ENCODE data around the gene CREB3L1. TPM values are rescaled to one million over a fixed set of nuclear protein-coding genes. Genes with fewer than 3 reads are reported as not detected.
A peak's percentile ranks its signal among the peaks of the same experiment; 100 is the strongest.

The CREB3L1 gene
- total RNA-seq, 1 donor from 2014 or later = 40.9 TPM

- peaks cover 18% of the 10 kb centered on the region for H3K4me1 ChIP-seq
- no peak overlapping the region for H3K4me3 ChIP-seq
- intact Hi-C loops (cut with micrococcal nuclease) = no loop called here
- H3K27me3 ChIP-seq (ENCODE audit: low read depth) = peaks cover 8% of the 10 kb centered on the region
- H3K36me3 ChIP-seq = no peaks in the 10 kb centered on the region
- no peak overlapping the region for H3K27ac ChIP-seq (replicated peaks)
- H3K9me3 ChIP-seq (replicated peaks) = no peaks in the 10 kb centered on the region
- DNase-seq = no peak
- no peak for TF ChIP-seq CTCF (IDR thresholded peaks at IDR 0.05; ENCODE audit: borderline replicate concordance)
These were observed 50.4 kb downstream of the CREB3L1 start for GRCh38 chr11:46327829-46328228.

- Histone ChIP-seq H3K9me3 (replicated peaks) (no peaks in the 10 kb centered on the region), H3K36me3 (no peaks in the 10 kb centered on the region), H3K4me1 (peaks cover 28% of the 10 kb centered on the region), H3K4me3 (no peak overlapping the region), H3K27me3 (ENCODE audit: low read depth) (peaks cover 27% of the 10 kb centered on the region), H3K27ac (replicated peaks) (no peak overlapping the region)
- intact Hi-C loops (cut with micrococcal nuclease) = no loop called here
- no peak for DNase-seq
- no peak for TF ChIP-seq CTCF (IDR thresholded peaks at IDR 0.05; ENCODE audit: borderline replicate concordance)
These were observed 52.7 kb downstream of the CREB3L1 start for GRCh38 chr11:46330154-46330553.

- Histone ChIP-seq H3K4me1 (peaks cover 28% of the 10 kb centered on the region), H3K9me3 (replicated peaks) (no peaks in the 10 kb centered on the region), H3K4me3 (no peak overlapping the region), H3K27me3 (ENCODE audit: low read depth) (peaks cover 27% of the 10 kb centered on the region), H3K36me3 (no peaks in the 10 kb centered on the region), H3K27ac (replicated peaks) (no peak overlapping the region)
- intact Hi-C loops (cut with micrococcal nuclease) = no loop called here
- no peak for TF ChIP-seq CTCF (IDR thresholded peaks at IDR 0.05; ENCODE audit: borderline replicate concordance)
- DNase-seq = no peak
These were observed 53.3 kb downstream of the CREB3L1 start for GRCh38 chr11:46330563-46331281.

GRCh38 chr11:46331282-46331984 lies 54.0 kb downstream of the CREB3L1 start:
- Histone ChIP-seq H3K4me1 (peaks cover 28% of the 10 kb centered on the region), H3K9me3 (replicated peaks) (no peaks in the 10 kb centered on the region), H3K27me3 (ENCODE audit: low read depth) (peaks cover 27% of the 10 kb centered on the region), H3K4me3 (no peak overlapping the region), H3K36me3 (no peaks in the 10 kb centered on the region), H3K27ac (replicated peaks) (no peak overlapping the region)
- intact Hi-C loops (cut with micrococcal nuclease) = no loop called here
- TF ChIP-seq CTCF (IDR thresholded peaks at IDR 0.05; ENCODE audit: borderline replicate concordance) = no peak
- no peak for DNase-seq

- intact Hi-C loops (cut with micrococcal nuclease) = no loop called here
- H3K27ac ChIP-seq (replicated peaks) = no peak overlapping the region
These were observed 54.7 kb downstream of the CREB3L1 start for GRCh38 chr11:46332093-46332567.

More at GRCh38 chr11:46332093-46332567, 54.7 kb downstream of the CREB3L1 start:
- Histone ChIP-seq H3K36me3 (no peaks in the 10 kb centered on the region), H3K4me1 (peaks cover 28% of the 10 kb centered on the region), H3K27me3 (ENCODE audit: low read depth) (peaks cover 27% of the 10 kb centered on the region), H3K9me3 (replicated peaks) (no peaks in the 10 kb centered on the region), H3K4me3 (peak overlapping the region; percentile 71)
- DNase-seq = no peak
- TF ChIP-seq CTCF (IDR thresholded peaks at IDR 0.05; ENCODE audit: borderline replicate concordance) = no peak

All from left ventricle myocardium inferior (tissue), 1 donor.